22Rv1 (cell line): ENCODE data around the gene EGF.

Source experiments
- H3K27ac ChIP-seq: fragments of 450-650 bp; 2 replicates; pipeline ENCODE4 v1.5.1; 2017
- ZFX ChIP-seq: fragments of 450-650 bp; IDR thresholded peaks from 2 replicates; pipeline ENCODE4 v1.6.1; 2017; ENCODE audit warnings: antibody characterized with exemption, borderline replicate concordance
- TF ChIP-seq, protein P1 (sequence below): fragments of 450-650 bp; IDR thresholded peaks from 2 replicates; pipeline ENCODE4 v1.5.1; 2017; ENCODE audit warnings: mild to moderate bottlenecking

Gene EGF

DNA sequence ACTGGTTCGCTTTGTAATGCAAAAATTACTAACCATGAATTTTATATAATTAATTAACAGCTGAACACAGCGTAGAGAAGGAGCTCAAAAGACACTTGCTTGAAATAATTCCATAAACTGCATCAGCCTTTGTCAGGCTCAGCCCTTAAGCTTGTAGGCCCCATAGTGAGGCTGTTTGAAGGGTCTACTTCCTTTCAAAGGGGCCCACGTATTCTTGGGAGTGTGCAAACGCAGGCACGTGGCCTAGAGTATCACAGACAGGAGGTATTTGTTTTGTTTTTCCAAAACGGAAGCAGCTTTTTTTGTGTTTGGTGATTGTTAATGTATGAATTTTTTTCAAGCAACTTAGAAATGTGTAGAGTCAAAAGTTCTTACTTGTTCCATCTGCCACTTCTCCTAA, 25.6 kb upstream of the EGF start:
- TF ChIP-seq ZFX: no peak
- TF ChIP-seq, protein P1, sequence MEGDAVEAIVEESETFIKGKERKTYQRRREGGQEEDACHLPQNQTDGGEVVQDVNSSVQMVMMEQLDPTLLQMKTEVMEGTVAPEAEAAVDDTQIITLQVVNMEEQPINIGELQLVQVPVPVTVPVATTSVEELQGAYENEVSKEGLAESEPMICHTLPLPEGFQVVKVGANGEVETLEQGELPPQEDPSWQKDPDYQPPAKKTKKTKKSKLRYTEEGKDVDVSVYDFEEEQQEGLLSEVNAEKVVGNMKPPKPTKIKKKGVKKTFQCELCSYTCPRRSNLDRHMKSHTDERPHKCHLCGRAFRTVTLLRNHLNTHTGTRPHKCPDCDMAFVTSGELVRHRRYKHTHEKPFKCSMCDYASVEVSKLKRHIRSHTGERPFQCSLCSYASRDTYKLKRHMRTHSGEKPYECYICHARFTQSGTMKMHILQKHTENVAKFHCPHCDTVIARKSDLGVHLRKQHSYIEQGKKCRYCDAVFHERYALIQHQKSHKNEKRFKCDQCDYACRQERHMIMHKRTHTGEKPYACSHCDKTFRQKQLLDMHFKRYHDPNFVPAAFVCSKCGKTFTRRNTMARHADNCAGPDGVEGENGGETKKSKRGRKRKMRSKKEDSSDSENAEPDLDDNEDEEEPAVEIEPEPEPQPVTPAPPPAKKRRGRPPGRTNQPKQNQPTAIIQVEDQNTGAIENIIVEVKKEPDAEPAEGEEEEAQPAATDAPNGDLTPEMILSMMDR: no peak
- no peak overlapping the region for H3K27ac ChIP-seq

DNA sequence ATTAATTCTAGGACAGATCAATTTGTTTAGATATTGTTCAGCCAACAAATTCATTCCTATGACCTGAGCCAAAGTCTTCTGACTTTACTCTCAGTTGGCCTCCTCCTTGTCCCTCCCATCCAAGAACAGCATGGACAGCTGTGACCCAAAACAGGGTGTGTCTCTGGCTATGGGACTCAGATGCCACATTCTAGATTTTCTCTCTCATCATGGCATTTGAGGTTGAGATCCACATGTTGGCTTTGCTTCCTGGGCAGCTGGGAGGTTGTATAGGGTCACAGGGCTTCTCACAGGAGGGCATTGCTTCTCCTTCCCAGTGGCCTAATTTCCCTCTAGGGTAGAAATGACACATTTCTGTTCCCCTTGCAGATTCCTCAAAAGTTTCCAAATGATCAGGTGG, 22.6 kb upstream of the EGF start:
- TF ChIP-seq ZFX: no peak
- TF ChIP-seq, protein P1: no peak
- no peak overlapping the region for H3K27ac ChIP-seq

DNA sequence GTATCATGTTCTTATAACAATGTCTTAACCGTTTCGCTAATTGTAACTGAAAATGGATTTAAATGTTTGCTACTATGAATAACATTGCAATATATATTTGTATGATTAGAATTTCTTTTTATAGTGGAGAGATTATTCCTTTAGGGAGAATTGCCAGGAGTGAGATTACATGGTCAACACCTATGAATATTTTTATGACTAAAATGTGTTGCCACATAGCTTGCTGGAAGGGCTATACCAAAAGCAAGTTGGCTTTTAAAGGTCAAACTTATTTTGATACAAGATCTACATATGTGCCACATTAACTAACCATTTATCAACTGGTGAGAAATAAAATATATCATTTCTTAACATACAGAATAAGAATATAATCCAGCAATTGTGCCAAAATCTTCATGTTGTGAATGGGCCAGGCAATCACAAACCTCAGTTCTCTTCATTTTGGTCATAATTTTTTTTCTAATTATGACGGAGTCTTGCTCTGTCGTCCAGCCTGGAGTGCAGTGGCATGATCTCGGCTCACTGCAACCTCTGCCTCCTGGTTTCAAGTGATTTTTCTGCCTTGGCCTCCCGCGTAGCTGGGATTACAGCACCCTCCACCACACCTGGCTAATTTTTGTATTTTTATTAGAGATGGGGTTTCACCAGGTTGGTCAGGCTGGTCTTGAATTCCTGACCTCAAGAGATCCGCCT, 10.0 kb upstream of the EGF start:
- TF ChIP-seq, protein P1: no peak
- no peak for TF ChIP-seq ZFX
- H3K27ac ChIP-seq: no peak overlapping the region

DNA sequence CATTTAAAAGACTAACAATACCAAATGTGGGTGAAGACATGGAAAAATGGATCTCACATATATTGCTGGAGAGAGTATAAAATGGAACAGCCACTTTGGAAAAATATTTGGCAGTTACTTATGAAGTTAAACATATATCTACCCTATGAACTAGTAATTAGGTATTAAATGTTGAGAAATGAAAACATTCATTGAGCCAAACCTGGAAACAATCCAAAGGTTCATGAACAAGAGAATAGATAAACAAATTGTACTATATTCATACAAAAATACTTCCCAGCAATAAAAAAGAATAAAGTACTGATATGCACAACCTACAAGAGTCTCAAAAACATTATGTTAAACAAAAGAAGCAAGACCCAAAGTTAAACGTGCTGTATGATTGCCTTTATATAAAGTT, 4.0 kb upstream of the EGF start:
- TF ChIP-seq ZFX: no peak
- TF ChIP-seq, protein P1: no peak
- no peak overlapping the region for H3K27ac ChIP-seq

GRCh38 chr4:109910256-109910655, 2.4 kb upstream of the EGF start:
- TF ChIP-seq ZFX: no peak
- TF ChIP-seq, protein P1: no peak

GRCh38 chr4:109913596-109914241, 1.0 kb downstream of the EGF start:
- H3K27ac ChIP-seq: no peak overlapping the region
- TF ChIP-seq, protein P1: no peak
- TF ChIP-seq ZFX: no peak

More at GRCh38 chr4:109910256-109910655, 2.4 kb upstream of the EGF start:
- no peak overlapping the region for H3K27ac ChIP-seq

- TF ChIP-seq ZFX: no peak
- TF ChIP-seq, protein P1: no peak
- no peak overlapping the region for H3K27ac ChIP-seq
These were observed 1.6 kb downstream of the EGF start for GRCh38 chr4:109914322-109914721.
